Measurements from ENCODE around the gene MAPK7.

The MAPK7 gene

GRCh38 chr17:19381741-19382444, 3.6 kb downstream of the MAPK7 start:
- DNase-seq, result no peak

GRCh38 chr17:19382531-19383444, 4.5 kb downstream of the MAPK7 start:
- no peak for DNase-seq

GRCh38 chr17:19383681-19384470, 5.6 kb downstream of the MAPK7 start:
- no peak for DNase-seq

- DNase-seq, result peak; percentile 11
Measured at GRCh38 chr17:19384723-19385391, 6.6 kb downstream of the MAPK7 start.

- DNase-seq, result no peak
Measured at GRCh38 chr17:19385521-19385983, 7.3 kb downstream of the MAPK7 start.

GRCh38 chr17:19386051-19386929, 8.0 kb downstream of the MAPK7 start:
- peak; percentile 4 for DNase-seq

GRCh38 chr17:19386974-19387920, 8.9 kb downstream of the MAPK7 start, which contains the start of gene MFAP4:
TSS of gene MFAP4 (minus strand) at chr17:19387190. CDS start at chr17:19387155, 35 bp downstream.
- peak; percentile 64 for DNase-seq

- DNase-seq, result no peak
Measured at GRCh38 chr17:19387921-19388521, 9.7 kb downstream of the MAPK7 start.

- DNase-seq, result no peak
Measured at GRCh38 chr17:19388791-19389785, 10.8 kb downstream of the MAPK7 start.

GRCh38 chr17:19390951-19391350, 12.7 kb downstream of the MAPK7 start:
- DNase-seq, result no peak

- DNase-seq, result no peak
Measured at GRCh38 chr17:19391432-19391831, 13.1 kb downstream of the MAPK7 start.

- no peak for DNase-seq
Measured at GRCh38 chr17:19392303-19392702, 14.0 kb downstream of the MAPK7 start.

GRCh38 chr17:19397556-19398041, 19.3 kb downstream of the MAPK7 start:
- DNase-seq, result no peak

GRCh38 chr17:19398301-19399181, 20.2 kb downstream of the MAPK7 start:
- peak; percentile 13 for DNase-seq

GRCh38 chr17:19399750-19400450, 21.6 kb downstream of the MAPK7 start:
- no peak for DNase-seq

GRCh38 chr17:19401321-19402010, 23.2 kb downstream of the MAPK7 start:
- no peak for DNase-seq
